Osteocyte (in vitro differentiated cells): ENCODE results near the gene LIPT2. TPM values are rescaled to one million over a fixed set of nuclear protein-coding genes. Genes with fewer than 3 reads are reported as not detected.

Experiments used
- DNase-seq: peaks from one replicate; pipeline ENCODE4 v3.0.0; 2021; ENCODE audit warnings: mixed read lengths; ENCODE audit not compliant: unreplicated experiment; ENCODE audit errors: extremely low spot score
- H3K27ac Mint-ChIP-seq: one replicate; pipeline ENCODE4 v1.8.0; 2021; ENCODE audit warnings: mild to moderate bottlenecking, mixed read lengths; ENCODE audit not compliant: unreplicated experiment
- H3K27me3 Mint-ChIP-seq: one replicate; pipeline ENCODE4 v1.8.0; 2021; ENCODE audit warnings: mixed read lengths; ENCODE audit not compliant: unreplicated experiment
- H3K36me3 Mint-ChIP-seq: one replicate; pipeline ENCODE4 v1.8.0; 2021; ENCODE audit warnings: mixed read lengths; ENCODE audit not compliant: unreplicated experiment
- H3K4me1 Mint-ChIP-seq: one replicate; pipeline ENCODE4 v1.8.0; 2021; ENCODE audit warnings: mixed read lengths; ENCODE audit not compliant: unreplicated experiment
- H3K4me3 Mint-ChIP-seq: one replicate; pipeline ENCODE4 v1.8.0; 2021; ENCODE audit warnings: mild to moderate bottlenecking, moderate library complexity, mixed read lengths; ENCODE audit not compliant: unreplicated experiment
- H3K9me3 Mint-ChIP-seq: one replicate; pipeline ENCODE4 v1.8.0; 2021; ENCODE audit warnings: mixed read lengths; ENCODE audit not compliant: unreplicated experiment
- total RNA-seq: library from RNA; stranded (reverse); gene quantifications from 2 replicates; pipeline ENCODE4 v1.2.1, GENCODE V29; 2021
- TF ChIP-seq, protein P1 (sequence below): fragments of 200-600 bp; sonication (generic); IDR thresholded peaks from 2 replicates; pipeline ENCODE4 v1.5.0; 2021; ENCODE audit warnings: antibody characterized with exemption, mild to moderate bottlenecking, moderate library complexity

LIPT2 gene
- total RNA-seq, 1 donor from 2014 or later, result 1.6 TPM

DNA sequence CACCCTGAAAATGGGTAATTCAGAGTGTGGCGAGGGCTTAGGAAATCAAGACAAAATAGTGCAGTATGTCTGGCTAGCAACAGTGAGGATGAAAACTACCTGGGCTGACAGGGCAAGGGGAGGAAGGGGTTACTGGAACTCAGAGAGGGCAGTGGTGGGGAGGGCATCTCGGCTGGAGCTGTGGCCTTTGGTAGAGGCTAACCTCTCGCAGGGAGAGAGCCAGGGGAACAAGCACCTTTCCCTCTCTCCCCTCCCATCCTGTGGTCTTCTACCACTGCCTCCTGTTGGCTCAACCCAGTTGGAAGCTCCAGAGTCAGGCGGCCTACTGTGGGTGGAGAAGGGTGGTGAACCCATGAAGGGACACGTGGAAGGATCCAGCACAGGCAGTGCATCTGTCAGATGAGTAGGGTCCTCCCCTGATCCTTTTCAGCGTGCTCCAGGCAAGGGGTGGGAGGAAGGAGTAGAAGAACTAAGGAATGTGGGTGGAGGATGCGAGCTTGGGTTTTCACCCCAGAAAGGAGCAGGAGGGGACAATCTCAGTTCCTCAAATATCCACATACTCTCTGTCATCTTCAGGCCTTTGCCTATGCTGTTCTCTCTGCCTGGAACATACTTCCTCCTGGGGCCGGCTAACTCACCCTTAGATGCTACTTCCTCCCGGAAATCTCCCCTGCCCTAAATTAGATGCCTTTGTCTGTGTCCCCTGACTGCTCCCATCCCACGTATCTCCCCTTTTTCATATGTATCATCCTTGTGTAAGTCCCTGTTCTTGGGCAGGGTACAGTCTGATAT is 19.9 kb downstream of the LIPT2 start:
- Mint-ChIP-seq H3K4me3 (no peak overlapping the region), H3K27me3 (peaks cover 6% of the 10 kb centered on the region), H3K36me3 (no peaks in the 10 kb centered on the region), H3K27ac (no peak overlapping the region), H3K4me1 (peaks cover 1% of the 10 kb centered on the region), H3K9me3 (no peaks in the 10 kb centered on the region)
- TF ChIP-seq, protein P1, sequence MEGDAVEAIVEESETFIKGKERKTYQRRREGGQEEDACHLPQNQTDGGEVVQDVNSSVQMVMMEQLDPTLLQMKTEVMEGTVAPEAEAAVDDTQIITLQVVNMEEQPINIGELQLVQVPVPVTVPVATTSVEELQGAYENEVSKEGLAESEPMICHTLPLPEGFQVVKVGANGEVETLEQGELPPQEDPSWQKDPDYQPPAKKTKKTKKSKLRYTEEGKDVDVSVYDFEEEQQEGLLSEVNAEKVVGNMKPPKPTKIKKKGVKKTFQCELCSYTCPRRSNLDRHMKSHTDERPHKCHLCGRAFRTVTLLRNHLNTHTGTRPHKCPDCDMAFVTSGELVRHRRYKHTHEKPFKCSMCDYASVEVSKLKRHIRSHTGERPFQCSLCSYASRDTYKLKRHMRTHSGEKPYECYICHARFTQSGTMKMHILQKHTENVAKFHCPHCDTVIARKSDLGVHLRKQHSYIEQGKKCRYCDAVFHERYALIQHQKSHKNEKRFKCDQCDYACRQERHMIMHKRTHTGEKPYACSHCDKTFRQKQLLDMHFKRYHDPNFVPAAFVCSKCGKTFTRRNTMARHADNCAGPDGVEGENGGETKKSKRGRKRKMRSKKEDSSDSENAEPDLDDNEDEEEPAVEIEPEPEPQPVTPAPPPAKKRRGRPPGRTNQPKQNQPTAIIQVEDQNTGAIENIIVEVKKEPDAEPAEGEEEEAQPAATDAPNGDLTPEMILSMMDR, result no peak
- peak; percentile 66 for DNase-seq

DNA sequence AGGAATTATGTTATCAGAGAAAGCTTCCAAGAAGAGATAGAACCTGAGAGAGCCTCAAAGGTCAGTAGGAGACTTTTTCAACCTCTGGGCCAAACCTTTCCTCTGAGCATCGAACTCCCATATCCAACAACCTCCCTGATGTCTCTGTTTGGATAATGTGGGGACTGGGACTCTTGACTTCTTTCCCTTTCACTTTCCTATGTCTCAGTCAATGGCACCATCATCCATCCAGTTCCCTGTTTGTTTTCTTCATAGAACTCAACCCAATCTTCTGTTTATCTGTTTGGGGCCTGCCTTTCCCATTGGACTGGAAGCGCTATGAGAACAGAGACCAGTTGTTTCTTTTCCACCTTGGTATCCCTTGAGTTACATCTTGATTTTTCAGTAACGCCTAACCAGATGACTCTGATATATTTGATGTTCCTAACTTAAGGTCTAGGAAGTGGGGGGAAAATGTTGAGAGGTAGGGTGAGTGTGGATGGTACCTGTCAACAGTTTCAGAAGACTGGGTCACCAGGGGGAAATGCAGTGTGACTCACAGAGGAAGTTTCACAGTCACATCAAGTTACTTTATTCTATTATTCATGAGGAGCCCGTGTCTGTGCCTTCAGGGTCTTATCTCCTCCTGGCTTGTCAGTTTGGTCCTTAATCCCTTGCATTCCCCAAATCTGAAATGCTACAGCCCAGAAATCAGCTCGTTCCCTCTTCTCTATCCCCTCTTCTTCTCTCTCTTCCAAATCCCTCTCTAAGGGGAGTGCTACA is 21.7 kb downstream of the LIPT2 start:
- Mint-ChIP-seq H3K4me1 (peaks cover 9% of the 10 kb centered on the region), H3K4me3 (no peak overlapping the region), H3K27me3 (peaks cover 6% of the 10 kb centered on the region), H3K36me3 (no peaks in the 10 kb centered on the region), H3K27ac (no peak overlapping the region), H3K9me3 (no peaks in the 10 kb centered on the region)
- peak; percentile 23 for DNase-seq
- TF ChIP-seq, protein P1, result no peak

DNA sequence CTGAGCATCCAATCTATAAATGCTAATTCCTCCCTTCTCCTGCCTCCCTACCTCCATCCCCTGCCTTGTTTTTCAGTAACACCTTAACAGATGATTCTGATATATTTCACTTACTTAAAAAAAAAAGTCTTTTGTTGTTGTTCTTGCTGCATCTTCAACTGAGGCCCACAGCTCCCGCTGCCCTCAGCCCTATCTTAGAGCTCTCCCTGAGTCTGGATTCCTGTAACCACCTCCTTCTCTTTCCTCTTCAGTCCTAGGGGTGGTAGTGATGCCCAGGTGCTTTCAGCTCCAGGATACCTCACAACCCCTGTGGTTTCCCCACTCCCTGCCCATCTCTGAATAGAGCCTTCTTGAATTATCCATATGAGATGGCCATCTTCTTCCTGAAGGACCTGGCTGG is 22.5 kb downstream of the LIPT2 start:
- H3K27ac Mint-ChIP-seq, result no peak overlapping the region
- peaks cover 10% of the 10 kb centered on the region for H3K4me1 Mint-ChIP-seq
- no peak overlapping the region for H3K4me3 Mint-ChIP-seq
- TF ChIP-seq, protein P1, result no peak
- H3K9me3 Mint-ChIP-seq, result no peaks in the 10 kb centered on the region
- H3K36me3 Mint-ChIP-seq, result no peaks in the 10 kb centered on the region
- peaks cover 6% of the 10 kb centered on the region for H3K27me3 Mint-ChIP-seq
- peak; percentile 27 for DNase-seq

DNA sequence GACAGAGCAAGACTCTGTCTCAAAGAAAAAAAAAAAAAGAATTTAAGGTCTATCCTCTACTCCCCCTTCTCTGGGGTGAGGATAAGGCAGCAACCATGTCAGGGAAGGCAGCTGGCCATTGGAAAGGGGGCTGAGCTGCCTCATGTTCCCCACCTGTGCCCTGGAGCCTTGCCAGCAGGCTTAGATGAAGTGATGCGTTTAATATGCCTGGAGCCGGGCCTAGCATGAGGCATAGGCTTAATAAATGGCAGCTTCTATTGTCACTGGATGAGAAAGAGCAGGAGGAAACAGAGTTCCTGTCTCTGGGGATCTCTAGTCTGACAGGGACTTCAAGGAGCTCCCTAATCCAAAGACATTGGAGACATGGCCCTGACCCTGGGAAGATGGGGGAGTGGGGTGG is 23.0 kb downstream of the LIPT2 start:
- no peaks in the 10 kb centered on the region for H3K9me3 Mint-ChIP-seq
- H3K36me3 Mint-ChIP-seq, result no peaks in the 10 kb centered on the region
- peaks cover 10% of the 10 kb centered on the region for H3K4me1 Mint-ChIP-seq
- no peak overlapping the region for H3K27ac Mint-ChIP-seq
- no peak overlapping the region for H3K4me3 Mint-ChIP-seq
- H3K27me3 Mint-ChIP-seq, result peaks cover 8% of the 10 kb centered on the region
- no peak for DNase-seq
- TF ChIP-seq, protein P1, result no peak

DNA sequence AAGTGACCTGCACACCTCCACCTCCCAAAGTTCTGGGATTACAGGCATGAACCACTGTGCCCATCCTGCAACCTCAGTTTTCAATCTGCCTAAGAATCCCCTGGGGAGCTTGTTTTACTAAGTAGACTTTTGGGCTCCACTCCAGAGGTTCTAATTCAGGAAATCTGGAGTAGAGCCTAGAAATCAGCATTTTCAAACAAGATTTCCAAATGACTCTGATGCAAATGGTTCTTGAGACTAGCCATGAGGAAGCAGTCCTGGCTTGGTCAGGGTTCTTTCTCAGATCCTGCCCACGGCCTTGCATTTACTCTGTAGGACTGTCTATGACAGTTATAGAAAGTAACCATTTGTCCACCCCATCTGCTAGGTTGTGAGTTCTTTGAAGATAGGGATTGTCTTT is 24.6 kb downstream of the LIPT2 start:
- H3K4me1 Mint-ChIP-seq, result peaks cover 10% of the 10 kb centered on the region
- no peak for DNase-seq
- H3K9me3 Mint-ChIP-seq, result no peaks in the 10 kb centered on the region
- H3K27me3 Mint-ChIP-seq, result peaks cover 18% of the 10 kb centered on the region
- TF ChIP-seq, protein P1, result no peak
- H3K36me3 Mint-ChIP-seq, result no peaks in the 10 kb centered on the region
- H3K27ac Mint-ChIP-seq, result no peak overlapping the region
- no peak overlapping the region for H3K4me3 Mint-ChIP-seq
